K562 (cell line): Measurements from ENCODE around the gene CHDH. TPM values are rescaled to one million over a fixed set of nuclear protein-coding genes. Genes with fewer than 3 reads are reported as not detected.

ENCODE experiments used
- ATAC-seq: fragments of 200-7000 bp; cut with Tn5 transposase; 3 replicates; pipeline ENCODE4 v1.9.1; 2020; ENCODE audit warnings: moderate library complexity
- BruUV-seq: library from RNA; stranded (reverse); fragments of 400-500 nt; replicated peaks from 2 replicates; lab custom pipeline; 2021; lab: Mats Ljungman, UMichigan
- CTCF ChIA-PET: fragments of 300-600 bp; formaldehyde crosslinking; extraction: SDS; loops from one replicate; lab custom pipeline; 2021; ENCODE audit warnings: low intra/inter-chr PET ratio; lab: Yijun Ruan, JAX
- POLR2A ChIA-PET: fragments of 300-600, 350-650 bp; sonication (Branson Sonifier 250); formaldehyde crosslinking; extraction: SDS; loops from one replicate; lab custom pipeline; 2021; ENCODE audit warnings: antibody characterized with exemption, inconsistent platforms; lab: Yijun Ruan, JAX
- DNase-seq, 4 experiments: peaks; one replicate each; pipeline versions ENCODE4 v3.0.0 to v3.0.0-alpha.2; 2011 to 2018; ENCODE audit warnings: low spot score in 3 of 4, mixed read lengths in 3 of 4; ENCODE audit errors: extremely low read depth in 1 of 4
- FAIRE-seq: peaks from 2 replicates; lab custom pipeline; 2011; peaks lifted over from hg19 to GRCh38; lab: Jason Lieb, UNC
- H2AFZ ChIP-seq: 2 replicates; pipeline ENCODE4 v1.6.0; 2011; ENCODE audit warnings: low read depth, low read length, control low read depth, inconsistent platforms
- H3K27ac ChIP-seq: fragments of 200-600 bp; 3 replicates; pipeline ENCODE4 v1.8.0; 2011; ENCODE audit warnings: low read depth, mild to moderate bottlenecking, control low read depth, inconsistent platforms, low read length, moderate library complexity, mixed read lengths; ENCODE audit errors: extremely low read depth
- H3K27me3 ChIP-seq, 2 experiments: fragments of 300-600 bp in 1 of 2; 2 replicates in 1 of 2; 3 replicates in 1 of 2; pipeline versions ENCODE4 v1.6.0 to v1.8.0; 2011; ENCODE audit warnings: inconsistent platforms in 2 of 2, low read length in 2 of 2, mild to moderate bottlenecking in 1 of 2, mixed read lengths in 1 of 2, moderate library complexity in 1 of 2; ENCODE audit not compliant: control insufficient read depth in 2 of 2, insufficient read depth in 2 of 2
- H3K36me3 ChIP-seq: fragments of 300-600 bp; 3 replicates; pipeline ENCODE4 v1.8.0; 2011; ENCODE audit warnings: mild to moderate bottlenecking, low read length, inconsistent platforms; ENCODE audit not compliant: control insufficient read depth, insufficient read depth
- H3K4me1 ChIP-seq, 2 experiments: fragments of 200-600 bp in 1 of 2; replicated peaks in 1 of 2; 2 replicates in 1 of 2; 3 replicates in 1 of 2; pipeline versions ENCODE4 v1.5.1 to v1.8.0; 2011; ENCODE audit warnings: inconsistent platforms in 2 of 2, low read length in 2 of 2, mild to moderate bottlenecking in 1 of 2, mixed read lengths in 1 of 2, moderate library complexity in 1 of 2; ENCODE audit not compliant: control insufficient read depth in 2 of 2, insufficient read depth in 2 of 2
- H3K4me2 ChIP-seq: 2 replicates; pipeline ENCODE4 v1.6.1; 2011; ENCODE audit warnings: low read length, control low read depth, inconsistent platforms, mixed read lengths; ENCODE audit not compliant: insufficient read depth
- H3K4me3 ChIP-seq: fragments of 200-600 bp; sonication (generic), shearing (Covaris generic); 2 replicates; pipeline ENCODE4 v1.5.1; 2016; ENCODE audit warnings: control low read depth, inconsistent platforms
- H3K79me2 ChIP-seq: fragments of 200-600 bp; 3 replicates; pipeline ENCODE4 v1.8.0; 2011; ENCODE audit warnings: low read length, inconsistent platforms; ENCODE audit not compliant: control insufficient read depth, insufficient read depth
- H3K9ac ChIP-seq, 2 experiments: 2 replicates each; pipeline versions ENCODE4 v1.6.0 to v1.6.1; 2011; ENCODE audit warnings: low read depth in 2 of 2, low read length in 2 of 2, control low read depth in 1 of 2, inconsistent platforms in 1 of 2, mild to moderate bottlenecking in 1 of 2, mixed read lengths in 1 of 2; ENCODE audit not compliant: insufficient read depth in 1 of 2
- H3K9me1 ChIP-seq: one replicate; pipeline ENCODE4 v1.6.0; 2011; ENCODE audit warnings: inconsistent platforms, mild to moderate bottlenecking, low read length, moderate library complexity; ENCODE audit not compliant: control insufficient read depth, insufficient read depth
- H3K9me3 ChIP-seq: replicated peaks from 2 replicates; pipeline ENCODE4 v1.5.1; 2011; ENCODE audit warnings: low read depth, low read length, inconsistent platforms; ENCODE audit not compliant: control insufficient read depth, insufficient read depth
- H4K20me1 ChIP-seq: replicated peaks from 2 replicates; pipeline ENCODE4 v1.6.1; 2011; ENCODE audit warnings: low read length, inconsistent platforms, mixed read lengths; ENCODE audit not compliant: control insufficient read depth, insufficient read depth
- EWSR1 ChIP-seq: fragments of 450-650 bp; IDR thresholded peaks from 2 replicates; pipeline ENCODE4 v1.6.1; 2018; ENCODE audit warnings: borderline replicate concordance, mild to moderate bottlenecking, low read depth, moderate library complexity; ENCODE audit not compliant: partially characterized antibody
- MTA1 ChIP-seq: fragments of 450-650 bp; IDR thresholded peaks from 2 replicates; pipeline ENCODE4 v1.6.1; 2017; ENCODE audit warnings: borderline replicate concordance
- ZNF263 ChIP-seq: sonication (generic); formaldehyde crosslinking; IDR thresholded peaks from 2 replicates; pipeline ENCODE4 v1.8.0; 2022; ENCODE audit warnings: mild to moderate bottlenecking, missing genetic modification reagents, borderline replicate concordance
- WGBS: fragments of 100-300 bp; shearing (Covaris generic); methylation state at CpG from one replicate; pipeline ENCODE4 v1.1.6; 2016; ENCODE audit warnings: low coverage, mixed read lengths; ENCODE audit not compliant: insufficient coverage; ENCODE audit errors: missing lambda C conversion rate; 5-methylcytosine and 5-hydroxymethylcytosine counted together
- in situ Hi-C: fragments of 300-500 bp; cut with MboI; formaldehyde crosslinking; loops from 4 replicates; pipeline ENCODE4 v1.15.0; 2018; ENCODE audit warnings: inconsistent platforms, mixed read lengths
- intact Hi-C: fragments of 100-400 bp; cut with micrococcal nuclease; formaldehyde crosslinking; loops from 2 replicates; pipeline ENCODE4 v1.14.2; 2022
- polyA plus RNA-seq, 8 experiments: library from polyadenylated mRNA; depleted of rRNA in 4 of 8; stranded (reverse) in 5 of 8; unstranded in 3 of 8; fragments of >200 nt; fragmentation: Nextera tagmentation in 2 of 8; fragmentation: Illumina TruSeq in 1 of 8; extraction: Ambion mirVana in 2 of 8; extraction: Trizol in 1 of 8; gene quantifications; 2 replicates each; pipeline versions ENCODE4 v1.2.1 to v1.2.3, GENCODE V29; 2011 to 2014; ENCODE audit warnings: inconsistent platforms in 1 of 8, missing spikeins in 1 of 8
- total RNA-seq, 7 experiments: library from RNA; depleted of rRNA in 6 of 7; stranded (reverse); fragments of >200 nt in 6 of 7; fragmentation: Illumina TruSeq in 2 of 7; extraction: Trizol in 2 of 7; gene quantifications; 2 replicates each; pipeline versions ENCODE4 v1.2.1 to v1.2.3, GENCODE V29; 2011 to 2021; ENCODE audit warnings: low replicate concordance in 1 of 7
- TF ChIP-seq, protein P1 (sequence below): sonication (generic); IDR thresholded peaks from 2 replicates; pipeline ENCODE4 v1.6.1; 2016

The CHDH gene
- total and polyA plus RNA-seq, 9 of the 15 experiments (the other 6 are each of a cell fraction or from before 2014, with no cell fraction given): 0.06 to 1.9 (median 0.46) TPM

GRCh38 chr3:53880396-53881345, 34.5 kb upstream of the CHDH start:
- Histone ChIP-seq H3K79me2 (peaks cover 14% of the 10 kb centered on the region), H3K4me3 (peak overlapping the region; percentile 85), H3K9me1 (no peaks in the 10 kb centered on the region), H3K36me3 (peaks cover 55% of the 10 kb centered on the region), H4K20me1 (no peaks in the 10 kb centered on the region), H3K9me3 (no peaks in the 10 kb centered on the region), H2AFZ (peak overlapping the region; percentile 95), H3K27me3 (no peaks in the 10 kb centered on the region), H3K27ac (peak overlapping the region; percentile 85; the same call in 2 of the 3 replicates), H3K4me2 (peak overlapping the region; percentile 94), H3K4me1 (peaks cover 5 to 8% of the 10 kb centered on the region in 2 experiments; a peak in 4 of 5 replicates), H3K9ac (peak overlapping the region; percentile 52 to 78; a peak in 3 of 4 replicates)
- POLR2A ChIA-PET: interaction anchor here (1.4 kb wide), 1 partner anchor 11 kb away, joined by 5 read pairs; the partner anchor contains the start of gene SELENOK
- no peak for FAIRE-seq
- no peak for TF ChIP-seq ZNF263
- no peak for TF ChIP-seq MTA1
- TF ChIP-seq EWSR1: no peak
- TF ChIP-seq, protein P1, sequence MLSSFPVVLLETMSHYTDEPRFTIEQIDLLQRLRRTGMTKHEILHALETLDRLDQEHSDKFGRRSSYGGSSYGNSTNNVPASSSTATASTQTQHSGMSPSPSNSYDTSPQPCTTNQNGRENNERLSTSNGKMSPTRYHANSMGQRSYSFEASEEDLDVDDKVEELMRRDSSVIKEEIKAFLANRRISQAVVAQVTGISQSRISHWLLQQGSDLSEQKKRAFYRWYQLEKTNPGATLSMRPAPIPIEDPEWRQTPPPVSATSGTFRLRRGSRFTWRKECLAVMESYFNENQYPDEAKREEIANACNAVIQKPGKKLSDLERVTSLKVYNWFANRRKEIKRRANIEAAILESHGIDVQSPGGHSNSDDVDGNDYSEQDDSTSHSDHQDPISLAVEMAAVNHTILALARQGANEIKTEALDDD: peak; percentile 97
- intact Hi-C loops (no loop called here), in situ Hi-C loops (no loop called here)
- 0 out of 3 replicates have a peak, but pooled peaks have one; percentile 7 for ATAC-seq
- WGBS: 54% methylated on average over 10 of the region's 10 CpGs
- CTCF ChIA-PET: interaction anchor here (0.6 kb wide), 1 partner anchor 521 kb away, joined by 3 read pairs; no protein-coding TSS in a partner anchor
- DNase-seq: no peak
- no TSS peak for BruUV-seq
